Breast epithelium (tissue), 3 donors: Measurements from ENCODE around the gene TAF4B.

ENCODE experiments used
- CTCF ChIP-seq, 3 donors: fragments of 450-650 bp; IDR thresholded peaks; one replicate each; pipeline ENCODE4 v1.5.1; 2016 to 2017; ENCODE audit warnings: antibody characterized with exemption in 3 of 3, mild to moderate bottlenecking in 3 of 3, moderate library complexity in 3 of 3
- POLR2A ChIP-seq: fragments of 450-650 bp; IDR thresholded peaks from one replicate; pipeline ENCODE4 v1.6.1; 2016; ENCODE audit warnings: antibody characterized with exemption, mild to moderate bottlenecking, moderate library complexity
- POLR2AphosphoS5 ChIP-seq, 3 donors: sonication (generic); formaldehyde crosslinking; IDR thresholded peaks; one replicate each; pipeline ENCODE4 v1.6.1; 2017; ENCODE audit warnings: antibody characterized with exemption in 3 of 3

- TF ChIP-seq POLR2A (no peak), CTCF (IDR thresholded peaks at IDR 0.05) (no peak), POLR2AphosphoS5 (IDR thresholded peaks at IDR 0.05) (no peak)
These were observed 208.6 kb downstream of the TAF4B start for GRCh38 chr18:26434887-26435286.
